K562 (cell line): ENCODE data around the gene NRGN. TPM values are rescaled to one million over a fixed set of nuclear protein-coding genes. Genes with fewer than 3 reads are reported as not detected.

Source experiments
- BRD4 ChIP-seq: fragments of 200-600 bp; sonication (generic); IDR thresholded peaks from 2 replicates; pipeline ENCODE4 v1.6.1; 2017; ENCODE audit warnings: inconsistent platforms
- GABPB2 ChIP-seq: fragments of 250-450 bp; sonication (Bioruptor Pico); conservative IDR thresholded peaks from 2 replicates; pipeline ENCODE4 v1.5.1; 2021; ENCODE audit warnings: mild to moderate bottlenecking
- HDAC6 ChIP-seq: IDR thresholded peaks from 2 replicates; pipeline ENCODE4 v1.6.1; 2012; ENCODE audit warnings: low read depth, mild to moderate bottlenecking, control low read depth, inconsistent platforms, low read length, moderate library complexity
- POLR3G ChIP-seq: IDR thresholded peaks from 2 replicates; pipeline ENCODE4 v1.6.1; 2011; ENCODE audit not compliant: insufficient read length, insufficient replicate concordance; ENCODE audit errors: extremely low read depth
- SLC30A9 ChIP-seq: fragments of 250-450 bp; sonication (Bioruptor Pico); IDR thresholded peaks from 2 replicates; pipeline ENCODE4 v1.8.0; 2022; ENCODE audit warnings: mild to moderate bottlenecking, moderate library complexity
- ZNF124 ChIP-seq: sonication (generic); formaldehyde crosslinking; IDR thresholded peaks from 2 replicates; pipeline ENCODE4 v1.8.1; 2022; ENCODE audit warnings: missing genetic modification reagents
- ZNF263 ChIP-seq: sonication (generic); formaldehyde crosslinking; IDR thresholded peaks from 2 replicates; pipeline ENCODE4 v1.8.0; 2022; ENCODE audit warnings: mild to moderate bottlenecking, missing genetic modification reagents, borderline replicate concordance
- polyA plus RNA-seq, 8 experiments: library from polyadenylated mRNA; depleted of rRNA in 4 of 8; stranded (reverse) in 5 of 8; unstranded in 3 of 8; fragments of >200 nt; fragmentation: Nextera tagmentation in 2 of 8; fragmentation: Illumina TruSeq in 1 of 8; extraction: Ambion mirVana in 2 of 8; extraction: Trizol in 1 of 8; gene quantifications; 2 replicates each; pipeline versions ENCODE4 v1.2.1 to v1.2.3, GENCODE V29; 2011 to 2014; ENCODE audit warnings: inconsistent platforms in 1 of 8, missing spikeins in 1 of 8
- total RNA-seq, 7 experiments: library from RNA; depleted of rRNA in 6 of 7; stranded (reverse); fragments of >200 nt in 6 of 7; fragmentation: Illumina TruSeq in 2 of 7; extraction: Trizol in 2 of 7; gene quantifications; 2 replicates each; pipeline versions ENCODE4 v1.2.1 to v1.2.3, GENCODE V29; 2011 to 2021; ENCODE audit warnings: low replicate concordance in 1 of 7
- TF ChIP-seq, protein P1 (sequence below), 2 experiments: fragments of 450-650 bp in 1 of 2; sonication (generic) in 1 of 2; formaldehyde crosslinking in 1 of 2; IDR thresholded peaks; 2 replicates each; pipeline versions ENCODE4 v1.7.1 to v1.9.0; 2016 to 2022; ENCODE audit warnings: inconsistent platforms in 1 of 2, mild to moderate bottlenecking in 1 of 2, missing genetic modification reagents in 1 of 2
- TF ChIP-seq, protein P2 (sequence below): fragments of 200-800 bp; sonication (Bioruptor generic); IDR thresholded peaks from 2 replicates; pipeline ENCODE4 v1.6.1; 2017; ENCODE audit warnings: missing genetic modification characterization, missing compliant biosample characterization
- TF ChIP-seq, protein P3 (sequence below), 2 experiments: IDR thresholded peaks in 1 of 2; conservative IDR thresholded peaks in 1 of 2; 2 replicates each; pipeline ENCODE4 v1.6.1; 2016; ENCODE audit warnings: low read depth in 2 of 2, mild to moderate bottlenecking in 1 of 2, missing compliant biosample characterization in 1 of 2, missing genetic modification characterization in 1 of 2, moderate library complexity in 1 of 2
- TF ChIP-seq, protein P4 (sequence below): fragments of 200-800 bp; sonication (Bioruptor generic); IDR thresholded peaks from 2 replicates; pipeline ENCODE4 v1.6.1; 2017; ENCODE audit warnings: missing genetic modification characterization, missing compliant biosample characterization

NRGN gene
- total and polyA plus RNA-seq, 9 of the 15 experiments (the other 6 are each of a cell fraction or from before 2014, with no cell fraction given) = 0.29 to 7.8 (median 3.5) TPM; not detected in 2

DNA sequence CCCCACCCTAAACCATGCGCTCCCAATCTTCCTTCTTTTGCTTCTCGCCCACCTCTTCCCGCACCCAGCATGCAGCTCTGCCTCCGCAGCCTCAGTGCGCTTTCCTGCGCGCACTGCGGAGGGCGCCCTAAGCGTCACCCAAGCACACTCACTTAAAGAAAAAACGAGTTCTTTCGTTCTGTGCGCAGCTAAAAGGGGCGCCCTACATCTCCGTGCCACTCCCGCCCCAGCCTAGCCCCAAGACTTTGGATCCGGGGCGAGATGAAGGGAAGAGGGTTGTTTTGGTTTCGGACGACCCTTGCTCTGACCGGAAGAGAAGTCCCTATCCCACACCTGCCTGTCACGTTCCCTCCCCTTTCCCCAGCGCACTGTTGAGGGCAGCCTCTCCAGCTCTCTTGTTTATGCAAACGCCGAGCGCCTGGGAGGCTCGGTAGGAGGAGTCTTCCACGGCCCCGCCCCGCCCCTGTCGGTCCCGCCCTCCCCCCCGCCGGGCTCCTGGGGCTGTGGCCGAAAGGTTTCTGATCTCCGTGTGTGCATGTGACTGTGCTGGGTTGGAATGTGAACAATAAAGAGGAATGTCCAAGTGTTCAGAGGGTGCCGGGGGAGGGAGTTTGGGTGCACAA, 7.0 kb downstream of the NRGN start (continued):
- TF ChIP-seq, protein P1, sequence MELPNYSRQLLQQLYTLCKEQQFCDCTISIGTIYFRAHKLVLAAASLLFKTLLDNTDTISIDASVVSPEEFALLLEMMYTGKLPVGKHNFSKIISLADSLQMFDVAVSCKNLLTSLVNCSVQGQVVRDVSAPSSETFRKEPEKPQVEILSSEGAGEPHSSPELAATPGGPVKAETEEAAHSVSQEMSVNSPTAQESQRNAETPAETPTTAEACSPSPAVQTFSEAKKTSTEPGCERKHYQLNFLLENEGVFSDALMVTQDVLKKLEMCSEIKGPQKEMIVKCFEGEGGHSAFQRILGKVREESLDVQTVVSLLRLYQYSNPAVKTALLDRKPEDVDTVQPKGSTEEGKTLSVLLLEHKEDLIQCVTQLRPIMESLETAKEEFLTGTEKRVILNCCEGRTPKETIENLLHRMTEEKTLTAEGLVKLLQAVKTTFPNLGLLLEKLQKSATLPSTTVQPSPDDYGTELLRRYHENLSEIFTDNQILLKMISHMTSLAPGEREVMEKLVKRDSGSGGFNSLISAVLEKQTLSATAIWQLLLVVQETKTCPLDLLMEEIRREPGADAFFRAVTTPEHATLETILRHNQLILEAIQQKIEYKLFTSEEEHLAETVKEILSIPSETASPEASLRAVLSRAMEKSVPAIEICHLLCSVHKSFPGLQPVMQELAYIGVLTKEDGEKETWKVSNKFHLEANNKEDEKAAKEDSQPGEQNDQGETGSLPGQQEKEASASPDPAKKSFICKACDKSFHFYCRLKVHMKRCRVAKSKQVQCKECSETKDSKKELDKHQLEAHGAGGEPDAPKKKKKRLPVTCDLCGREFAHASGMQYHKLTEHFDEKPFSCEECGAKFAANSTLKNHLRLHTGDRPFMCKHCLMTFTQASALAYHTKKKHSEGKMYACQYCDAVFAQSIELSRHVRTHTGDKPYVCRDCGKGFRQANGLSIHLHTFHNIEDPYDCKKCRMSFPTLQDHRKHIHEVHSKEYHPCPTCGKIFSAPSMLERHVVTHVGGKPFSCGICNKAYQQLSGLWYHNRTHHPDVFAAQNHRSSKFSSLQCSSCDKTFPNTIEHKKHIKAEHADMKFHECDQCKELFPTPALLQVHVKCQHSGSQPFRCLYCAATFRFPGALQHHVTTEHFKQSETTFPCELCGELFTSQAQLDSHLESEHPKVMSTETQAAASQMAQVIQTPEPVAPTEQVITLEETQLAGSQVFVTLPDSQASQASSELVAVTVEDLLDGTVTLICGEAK (IDR thresholded peaks at IDR 0.05) = peak; percentile 48; the same call in 1 of the 2 replicates
- TF ChIP-seq, protein P1 (CRISPR knock-in tag; IDR thresholded peaks at IDR 0.05) = no peak
- no peak for TF ChIP-seq ZNF124 (CRISPR knock-in tag)
- no peak for TF ChIP-seq GABPB2 (CRISPR knock-in tag)
- TF ChIP-seq, protein P2, sequence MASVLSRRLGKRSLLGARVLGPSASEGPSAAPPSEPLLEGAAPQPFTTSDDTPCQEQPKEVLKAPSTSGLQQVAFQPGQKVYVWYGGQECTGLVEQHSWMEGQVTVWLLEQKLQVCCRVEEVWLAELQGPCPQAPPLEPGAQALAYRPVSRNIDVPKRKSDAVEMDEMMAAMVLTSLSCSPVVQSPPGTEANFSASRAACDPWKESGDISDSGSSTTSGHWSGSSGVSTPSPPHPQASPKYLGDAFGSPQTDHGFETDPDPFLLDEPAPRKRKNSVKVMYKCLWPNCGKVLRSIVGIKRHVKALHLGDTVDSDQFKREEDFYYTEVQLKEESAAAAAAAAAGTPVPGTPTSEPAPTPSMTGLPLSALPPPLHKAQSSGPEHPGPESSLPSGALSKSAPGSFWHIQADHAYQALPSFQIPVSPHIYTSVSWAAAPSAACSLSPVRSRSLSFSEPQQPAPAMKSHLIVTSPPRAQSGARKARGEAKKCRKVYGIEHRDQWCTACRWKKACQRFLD (CRISPR knock-in tag) = no peak
- TF ChIP-seq, protein P3, sequence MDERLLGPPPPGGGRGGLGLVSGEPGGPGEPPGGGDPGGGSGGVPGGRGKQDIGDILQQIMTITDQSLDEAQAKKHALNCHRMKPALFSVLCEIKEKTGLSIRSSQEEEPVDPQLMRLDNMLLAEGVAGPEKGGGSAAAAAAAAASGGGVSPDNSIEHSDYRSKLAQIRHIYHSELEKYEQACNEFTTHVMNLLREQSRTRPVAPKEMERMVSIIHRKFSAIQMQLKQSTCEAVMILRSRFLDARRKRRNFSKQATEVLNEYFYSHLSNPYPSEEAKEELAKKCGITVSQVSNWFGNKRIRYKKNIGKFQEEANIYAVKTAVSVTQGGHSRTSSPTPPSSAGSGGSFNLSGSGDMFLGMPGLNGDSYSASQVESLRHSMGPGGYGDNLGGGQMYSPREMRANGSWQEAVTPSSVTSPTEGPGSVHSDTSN (CRISPR knock-in tag; IDR thresholded peaks at IDR 0.05; ENCODE audit: low read depth) = no peak
- TF ChIP-seq, protein P3 (tag; conservative IDR thresholded peaks at IDR 0.05; ENCODE audit: low read depth) = no peak
- no peak for TF ChIP-seq ZNF263 (CRISPR knock-in tag)
- TF ChIP-seq HDAC6 = no peak
- TF ChIP-seq BRD4 = no peak
- no peak for TF ChIP-seq SLC30A9
- no peak for TF ChIP-seq POLR3G
- TF ChIP-seq, protein P4, sequence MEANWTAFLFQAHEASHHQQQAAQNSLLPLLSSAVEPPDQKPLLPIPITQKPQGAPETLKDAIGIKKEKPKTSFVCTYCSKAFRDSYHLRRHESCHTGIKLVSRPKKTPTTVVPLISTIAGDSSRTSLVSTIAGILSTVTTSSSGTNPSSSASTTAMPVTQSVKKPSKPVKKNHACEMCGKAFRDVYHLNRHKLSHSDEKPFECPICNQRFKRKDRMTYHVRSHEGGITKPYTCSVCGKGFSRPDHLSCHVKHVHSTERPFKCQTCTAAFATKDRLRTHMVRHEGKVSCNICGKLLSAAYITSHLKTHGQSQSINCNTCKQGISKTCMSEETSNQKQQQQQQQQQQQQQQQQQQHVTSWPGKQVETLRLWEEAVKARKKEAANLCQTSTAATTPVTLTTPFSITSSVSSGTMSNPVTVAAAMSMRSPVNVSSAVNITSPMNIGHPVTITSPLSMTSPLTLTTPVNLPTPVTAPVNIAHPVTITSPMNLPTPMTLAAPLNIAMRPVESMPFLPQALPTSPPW (CRISPR knock-in tag) = peak; percentile 54
